ENCODE measurements around the gene PCK1. TPM values are rescaled to one million over a fixed set of nuclear protein-coding genes. Genes with fewer than 3 reads are reported as not detected.
A peak's percentile ranks its signal among the peaks of the same experiment; 100 is the strongest.

PCK1 gene
- total RNA-seq, 1 donor from 2014 or later = not detected

DNA sequence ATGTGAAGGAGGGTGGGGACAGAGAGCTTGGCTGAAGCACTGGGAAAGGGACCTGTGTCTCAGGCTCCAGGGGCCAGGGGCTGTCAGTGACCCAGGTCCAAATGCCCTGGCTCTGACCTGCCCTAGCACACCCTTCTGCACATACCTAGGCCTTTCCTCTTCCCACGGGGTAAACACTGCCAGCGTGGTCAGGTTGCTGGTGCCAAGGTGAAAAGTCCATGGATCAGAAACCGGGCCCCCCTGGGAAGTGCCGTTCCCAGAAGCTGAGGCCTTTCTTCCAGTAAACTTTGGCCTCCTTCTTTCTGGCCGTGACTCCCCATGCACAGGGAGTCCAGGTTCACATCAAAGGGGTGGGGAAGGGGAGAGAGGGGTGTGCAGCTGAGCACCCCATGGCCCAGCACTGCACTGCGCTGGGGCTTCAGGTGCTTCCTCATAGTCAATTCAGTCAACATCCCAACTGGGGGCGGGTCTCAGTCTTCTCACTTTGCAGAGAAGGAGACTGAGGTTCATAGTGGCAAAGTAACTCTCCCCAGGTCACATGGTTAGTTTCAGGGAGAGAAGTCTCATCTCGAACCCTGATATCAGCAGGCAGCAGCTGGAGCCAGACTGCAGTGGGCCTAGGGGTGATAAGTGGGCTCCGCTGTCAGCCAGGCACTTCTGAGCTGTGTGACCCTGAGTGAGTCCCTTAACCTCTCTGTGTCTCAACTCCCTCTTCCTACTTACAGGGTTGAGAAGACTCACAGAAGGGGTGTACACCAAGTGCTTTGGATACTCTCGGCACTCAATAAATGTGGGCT, 17.0 kb downstream of the PCK1 start:
- no peak for DNase-seq (ENCODE audit: low read depth, low spot score)
- Mint-ChIP-seq H3K36me3 (ENCODE audit: low read depth) (no peaks in the 10 kb centered on the region), H3K27ac (ENCODE audit: unreplicated experiment) (no peak overlapping the region), H3K9me3 (no peaks in the 10 kb centered on the region), H3K27me3 (ENCODE audit: low read depth) (peaks cover 39% of the 10 kb centered on the region), H3K4me3 (no peak overlapping the region), H3K4me1 (peaks cover 25% of the 10 kb centered on the region)
- TF ChIP-seq, protein P1, sequence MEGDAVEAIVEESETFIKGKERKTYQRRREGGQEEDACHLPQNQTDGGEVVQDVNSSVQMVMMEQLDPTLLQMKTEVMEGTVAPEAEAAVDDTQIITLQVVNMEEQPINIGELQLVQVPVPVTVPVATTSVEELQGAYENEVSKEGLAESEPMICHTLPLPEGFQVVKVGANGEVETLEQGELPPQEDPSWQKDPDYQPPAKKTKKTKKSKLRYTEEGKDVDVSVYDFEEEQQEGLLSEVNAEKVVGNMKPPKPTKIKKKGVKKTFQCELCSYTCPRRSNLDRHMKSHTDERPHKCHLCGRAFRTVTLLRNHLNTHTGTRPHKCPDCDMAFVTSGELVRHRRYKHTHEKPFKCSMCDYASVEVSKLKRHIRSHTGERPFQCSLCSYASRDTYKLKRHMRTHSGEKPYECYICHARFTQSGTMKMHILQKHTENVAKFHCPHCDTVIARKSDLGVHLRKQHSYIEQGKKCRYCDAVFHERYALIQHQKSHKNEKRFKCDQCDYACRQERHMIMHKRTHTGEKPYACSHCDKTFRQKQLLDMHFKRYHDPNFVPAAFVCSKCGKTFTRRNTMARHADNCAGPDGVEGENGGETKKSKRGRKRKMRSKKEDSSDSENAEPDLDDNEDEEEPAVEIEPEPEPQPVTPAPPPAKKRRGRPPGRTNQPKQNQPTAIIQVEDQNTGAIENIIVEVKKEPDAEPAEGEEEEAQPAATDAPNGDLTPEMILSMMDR (conservative IDR thresholded peaks at IDR 0.05) = no peak

DNA sequence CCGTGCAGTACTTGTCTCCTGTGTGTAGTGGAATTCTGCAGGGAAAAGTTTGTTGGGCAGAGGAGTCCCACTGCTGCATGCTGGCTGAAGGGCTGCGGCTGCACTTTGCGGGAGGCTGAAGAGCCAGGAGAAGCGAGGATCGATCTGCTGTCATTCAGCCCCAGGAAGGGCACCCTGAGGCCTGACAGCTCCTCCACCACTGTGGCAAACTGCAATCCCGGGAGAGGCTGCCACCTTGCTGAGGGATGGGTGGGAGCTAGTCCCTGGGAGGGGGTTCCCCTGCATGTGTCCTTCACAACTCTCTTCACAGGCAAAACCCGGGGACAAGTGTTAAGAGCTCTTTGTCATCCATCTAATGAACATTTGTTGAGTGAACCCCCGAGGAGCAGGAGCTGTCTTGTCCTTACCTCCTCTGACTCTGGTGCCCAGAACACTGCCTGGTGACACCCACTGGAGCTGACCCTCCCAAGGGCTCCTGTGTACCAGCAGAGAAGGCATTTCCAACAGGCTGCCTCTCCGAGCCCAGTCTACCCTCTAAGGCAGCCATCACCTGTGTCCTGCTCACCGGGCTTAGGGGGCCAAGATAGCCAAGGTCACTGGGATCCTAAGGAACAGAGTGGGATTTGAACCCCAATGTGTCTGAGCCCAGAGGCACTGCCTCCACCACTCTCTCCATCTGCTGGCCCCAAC, 17.7 kb downstream of the PCK1 start:
- Mint-ChIP-seq H3K36me3 (ENCODE audit: low read depth) (no peaks in the 10 kb centered on the region), H3K4me3 (no peak overlapping the region), H3K27me3 (ENCODE audit: low read depth) (peaks cover 37% of the 10 kb centered on the region), H3K27ac (ENCODE audit: unreplicated experiment) (no peak overlapping the region), H3K4me1 (peaks cover 24% of the 10 kb centered on the region), H3K9me3 (no peaks in the 10 kb centered on the region)
- TF ChIP-seq, protein P1 (conservative IDR thresholded peaks at IDR 0.05) = no peak
- DNase-seq (ENCODE audit: low read depth, low spot score) = no peak

DNA sequence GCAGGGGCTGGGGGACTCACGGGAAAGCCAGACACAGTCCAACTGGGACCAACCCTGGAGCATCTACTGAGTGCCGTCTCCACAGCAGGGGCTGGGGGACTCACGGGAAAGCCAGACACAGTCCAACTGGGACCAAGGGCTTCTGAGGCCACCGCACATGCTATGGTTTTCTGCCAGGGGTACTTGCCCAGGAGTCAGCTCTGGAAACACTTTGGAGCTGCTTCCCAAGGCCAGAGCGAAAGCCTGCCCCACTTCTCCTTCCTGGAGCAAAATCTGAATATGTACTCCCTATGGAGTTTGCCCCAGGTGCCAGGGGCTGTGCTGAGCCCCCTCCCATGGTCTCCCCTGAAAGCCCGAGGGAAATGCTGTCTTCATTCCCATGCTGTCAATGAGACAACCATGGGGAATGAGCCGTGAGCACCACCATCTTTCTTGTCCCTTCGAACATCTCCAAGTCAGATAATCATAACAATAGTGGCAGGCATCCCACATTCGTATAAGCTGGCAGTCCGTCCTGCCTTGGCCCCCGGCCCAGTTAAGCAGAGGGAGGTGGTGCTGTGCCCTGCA, 18.5 kb downstream of the PCK1 start:
- Mint-ChIP-seq H3K4me3 (no peak overlapping the region), H3K9me3 (no peaks in the 10 kb centered on the region), H3K36me3 (ENCODE audit: low read depth) (no peaks in the 10 kb centered on the region), H3K27ac (ENCODE audit: unreplicated experiment) (peak overlapping the region; percentile 52), H3K27me3 (ENCODE audit: low read depth) (peaks cover 34% of the 10 kb centered on the region), H3K4me1 (peaks cover 24% of the 10 kb centered on the region)
- TF ChIP-seq, protein P1 (conservative IDR thresholded peaks at IDR 0.05) = no peak
- no peak for DNase-seq (ENCODE audit: low read depth, low spot score)

DNA sequence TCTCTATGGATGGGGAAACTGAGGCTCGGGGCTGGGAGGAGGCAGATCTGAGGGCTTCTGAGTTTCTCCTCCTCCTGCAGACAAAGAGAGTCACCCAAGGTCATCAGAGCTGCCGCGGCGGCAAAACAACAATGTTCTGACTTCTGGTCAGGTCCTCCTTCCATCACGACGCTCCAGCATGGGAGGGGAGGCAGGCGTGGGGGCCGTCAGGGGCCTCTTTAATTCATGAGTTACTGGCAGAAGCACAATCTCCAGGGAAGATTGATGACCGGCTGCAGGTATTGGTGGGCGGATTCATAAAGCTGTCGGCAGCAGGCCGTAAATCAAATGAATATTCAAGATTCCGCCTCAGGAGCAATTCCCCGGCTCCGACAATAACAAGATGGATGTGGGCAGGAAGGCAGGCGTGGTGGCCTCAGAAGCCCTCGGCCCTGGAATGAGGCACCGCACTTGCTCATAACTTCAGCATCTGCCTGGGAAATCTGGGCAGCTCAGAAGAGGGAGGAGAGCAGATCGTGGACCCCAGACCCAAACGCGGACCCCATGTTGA, 19.1 kb downstream of the PCK1 start:
- Mint-ChIP-seq H3K27me3 (ENCODE audit: low read depth) (peaks cover 39% of the 10 kb centered on the region), H3K4me3 (no peak overlapping the region), H3K9me3 (no peaks in the 10 kb centered on the region), H3K36me3 (ENCODE audit: low read depth) (no peaks in the 10 kb centered on the region), H3K27ac (ENCODE audit: unreplicated experiment) (peak overlapping the region; percentile 91), H3K4me1 (peaks cover 24% of the 10 kb centered on the region)
- DNase-seq (ENCODE audit: low read depth, low spot score) = no peak
- TF ChIP-seq, protein P1 (conservative IDR thresholded peaks at IDR 0.05) = no peak

DNA sequence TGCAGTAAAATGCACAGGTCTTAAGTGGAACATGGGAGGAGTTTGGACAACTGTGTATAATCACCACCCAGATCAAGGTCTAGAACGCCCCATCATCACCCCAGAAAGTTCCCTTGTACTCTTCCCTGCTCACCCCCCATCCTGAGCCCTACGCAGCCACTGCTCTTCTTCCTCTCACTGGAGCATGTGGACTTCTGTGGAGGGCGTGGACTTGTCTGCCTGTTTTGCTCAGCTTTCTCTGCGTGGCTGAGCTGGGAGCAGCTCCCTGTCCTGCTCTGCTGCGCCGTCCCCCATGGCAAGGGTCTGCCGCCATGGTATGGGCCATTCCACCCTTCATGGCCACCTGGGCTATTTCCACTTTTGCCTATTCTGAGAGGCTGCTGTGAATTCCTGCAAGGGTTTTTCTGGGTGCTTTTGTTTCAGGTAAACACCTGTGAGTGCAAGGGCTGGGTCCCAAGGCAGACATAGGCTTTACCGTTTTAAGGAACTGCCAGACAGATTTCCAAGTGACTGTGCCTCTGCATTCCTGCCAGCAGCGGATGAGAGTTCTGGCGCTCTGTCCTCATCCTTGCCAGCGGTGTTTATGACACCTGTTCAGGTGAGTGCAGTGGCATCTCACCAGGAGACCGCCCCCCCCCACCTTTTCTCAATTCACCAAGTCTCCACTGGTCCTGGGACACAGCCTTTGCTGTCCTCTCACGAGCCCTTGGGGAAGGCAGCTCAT, 19.7 kb downstream of the PCK1 start:
- Mint-ChIP-seq H3K4me1 (peaks cover 24% of the 10 kb centered on the region), H3K4me3 (no peak overlapping the region)

More for the DNA sequence above, 19.7 kb downstream of the PCK1 start:
- Mint-ChIP-seq H3K27me3 (ENCODE audit: low read depth) (peaks cover 44% of the 10 kb centered on the region), H3K9me3 (no peaks in the 10 kb centered on the region), H3K36me3 (ENCODE audit: low read depth) (no peaks in the 10 kb centered on the region), H3K27ac (ENCODE audit: unreplicated experiment) (peak overlapping the region; percentile 91)
- no peak for DNase-seq (ENCODE audit: low read depth, low spot score)
- TF ChIP-seq, protein P1 (conservative IDR thresholded peaks at IDR 0.05) = no peak

Measured in neural crest cell (in vitro differentiated cells).